ENCODE results near the gene FGFBP2.
A peak's percentile ranks its signal among the peaks of the same experiment; 100 is the strongest.
"Not testable (repeated sequence)": the region's sequence is repeated elsewhere in the genome, so short reads cannot be mapped to it uniquely, and the experiment has no call there.

Gene FGFBP2

GRCh38 chr4:15926486-15926885, 36.5 kb downstream of the FGFBP2 start:
- no peak for DNase-seq

DNA sequence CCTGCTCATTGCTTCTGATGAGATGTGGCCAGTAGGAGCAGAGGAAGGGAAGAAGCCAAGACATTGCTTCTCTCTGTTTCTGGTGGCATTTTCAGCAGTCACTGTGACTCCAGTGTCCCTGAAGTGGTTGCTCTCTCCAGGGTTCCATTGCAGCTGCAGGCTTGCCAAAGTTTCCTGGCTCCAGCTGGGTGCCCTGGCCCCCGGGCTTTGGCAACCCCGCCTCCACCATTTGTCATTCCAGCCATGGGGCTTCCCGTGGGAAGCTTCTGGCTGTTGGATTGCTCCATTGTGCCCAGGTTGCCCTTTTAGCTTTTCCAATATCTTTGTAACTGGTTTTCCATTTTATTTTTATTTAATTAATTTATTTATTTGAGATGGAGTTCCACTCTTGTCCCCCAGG, 37.1 kb downstream of the FGFBP2 start:
- no peak for DNase-seq

DNA sequence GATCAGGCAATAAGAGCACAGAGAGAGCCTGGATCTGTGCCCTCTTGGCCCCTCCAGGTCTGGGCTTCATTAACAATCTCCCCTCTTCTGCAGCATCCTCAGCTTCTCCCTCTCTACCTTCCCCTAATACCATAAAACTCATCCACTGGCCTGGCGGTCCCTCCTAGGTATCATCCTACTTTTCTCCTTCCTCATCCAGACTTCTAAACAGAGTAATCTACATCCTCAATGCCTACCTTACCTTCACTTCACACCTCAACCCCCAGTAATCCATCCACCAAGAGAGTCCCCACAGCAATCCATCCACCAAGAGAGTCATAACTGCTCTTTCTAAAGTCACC, 41.4 kb downstream of the FGFBP2 start:
- no peak for DNase-seq

DNA sequence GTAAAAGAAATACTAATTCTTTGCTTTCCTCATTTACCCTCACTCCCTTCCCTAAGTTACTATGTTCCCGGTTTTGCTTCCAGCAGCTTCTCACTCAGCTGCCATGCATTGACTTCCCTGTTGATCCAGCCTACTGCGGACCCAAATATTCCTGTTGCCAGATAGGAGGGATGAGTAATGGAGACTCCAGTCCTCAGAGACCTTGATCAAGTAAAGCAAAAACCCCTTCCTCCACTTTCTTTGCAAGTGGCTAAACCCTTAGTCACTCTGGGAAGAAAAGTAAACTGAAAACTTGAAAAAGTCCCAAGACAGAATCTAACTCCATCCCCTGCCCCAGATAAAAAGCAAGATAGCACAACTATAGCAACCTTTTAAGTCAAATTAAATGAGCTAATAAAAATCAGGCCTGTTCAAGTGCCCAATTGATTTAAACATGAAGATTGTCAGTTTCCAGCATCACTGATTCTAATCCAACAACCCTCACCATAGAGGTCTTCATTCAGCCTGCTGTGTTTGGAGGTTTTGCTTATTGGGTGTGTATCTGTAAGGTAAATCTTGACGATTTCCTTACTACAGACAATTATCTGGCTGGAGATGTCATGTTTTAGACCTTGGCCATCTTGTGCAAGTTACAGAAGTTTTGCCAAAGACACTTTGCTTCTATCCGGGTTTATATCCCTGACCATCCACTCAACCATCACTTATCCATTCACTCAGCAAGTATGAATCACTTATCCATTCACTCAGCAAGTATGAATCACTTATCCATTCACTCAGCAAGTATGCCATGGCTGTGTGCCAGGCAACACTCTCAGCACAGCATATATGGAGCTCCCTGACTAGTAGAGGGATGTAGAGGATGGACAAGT, 42.0 kb downstream of the FGFBP2 start:
- peak in 1 of 2 experiments; percentile 8 for DNase-seq

DNA sequence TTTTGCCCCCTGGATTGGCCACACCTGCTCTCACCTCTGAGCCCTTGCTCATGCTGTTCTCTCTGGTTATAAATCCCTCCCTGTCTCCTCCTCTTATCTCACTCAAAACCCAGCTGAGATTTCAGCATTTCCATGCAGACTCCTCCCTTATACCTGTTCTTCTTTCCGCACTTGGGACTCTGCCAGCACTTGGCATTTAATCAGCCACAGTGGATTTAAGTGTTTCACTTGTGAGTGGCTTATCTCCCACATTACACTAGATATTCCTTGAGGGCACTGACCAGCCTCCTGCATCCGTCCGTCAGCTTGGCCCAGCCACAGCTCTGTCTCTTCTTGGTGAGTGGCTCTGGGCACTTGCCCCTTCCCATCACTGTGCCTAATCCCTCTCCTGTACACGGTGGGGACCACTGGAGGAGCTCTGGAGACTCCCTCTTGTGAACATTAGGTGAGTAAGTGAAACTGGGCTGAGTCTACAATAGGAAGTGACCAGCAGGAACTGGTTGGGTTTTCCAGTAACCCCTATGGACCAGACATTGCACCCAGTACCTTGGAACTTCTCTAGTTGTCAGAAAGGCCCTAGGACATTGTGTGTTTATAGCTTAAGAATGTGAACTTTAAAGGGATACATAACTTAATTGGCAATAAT, 44.4 kb downstream of the FGFBP2 start:
- peak in 1 of 2 experiments; percentile 12 for DNase-seq

DNA sequence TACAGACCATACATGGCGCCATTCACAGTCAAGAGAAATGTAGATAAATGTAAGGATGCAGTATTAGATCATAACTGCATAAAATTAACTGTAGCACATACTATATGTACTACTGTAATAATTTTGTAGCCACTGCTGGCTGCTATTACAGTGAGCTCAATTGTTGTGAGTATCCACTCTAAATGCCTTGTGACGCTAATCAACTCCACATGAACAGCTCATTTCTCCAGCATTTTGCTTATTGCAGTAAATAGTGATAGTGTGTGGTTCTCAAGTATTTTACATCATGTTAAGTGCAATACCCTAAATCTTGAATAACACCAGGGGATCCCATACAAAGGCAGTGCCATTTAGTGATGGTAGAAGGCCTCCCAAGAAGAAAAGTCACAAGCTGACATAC, 45.7 kb downstream of the FGFBP2 start:
- no peak for DNase-seq

- DNase-seq: not testable (repeated sequence)
Observed at GRCh38 chr4:15916358-15916757, 46.6 kb downstream of the FGFBP2 start.

DNA sequence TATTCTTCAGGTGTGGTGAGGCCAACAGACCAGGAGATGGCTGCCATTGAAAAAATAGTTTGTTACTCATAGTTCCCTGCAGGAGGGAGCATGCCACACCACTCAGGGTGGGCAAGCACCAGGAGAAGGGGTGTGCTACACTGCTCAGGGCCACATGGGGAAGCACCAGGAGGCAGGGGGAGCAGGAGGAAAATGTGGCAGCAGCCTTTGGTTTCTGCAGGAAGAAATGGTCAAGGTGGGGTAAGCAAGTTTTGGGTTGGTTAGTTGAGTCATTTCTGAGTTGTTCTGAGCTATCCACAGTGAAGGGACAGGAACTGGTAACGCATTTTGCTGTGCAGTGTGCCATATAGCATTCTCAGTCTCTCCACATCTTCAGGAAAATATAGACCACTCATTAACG, 48.2 kb downstream of the FGFBP2 start:
- no peak for DNase-seq

- no peak for DNase-seq
Observed at GRCh38 chr4:15914291-15914690, 48.7 kb downstream of the FGFBP2 start.

GRCh38 chr4:15913631-15913970, 49.4 kb downstream of the FGFBP2 start:
- DNase-seq: no peak

- DNase-seq: no peak
Observed at GRCh38 chr4:15912961-15913630, 49.9 kb downstream of the FGFBP2 start.

DNA sequence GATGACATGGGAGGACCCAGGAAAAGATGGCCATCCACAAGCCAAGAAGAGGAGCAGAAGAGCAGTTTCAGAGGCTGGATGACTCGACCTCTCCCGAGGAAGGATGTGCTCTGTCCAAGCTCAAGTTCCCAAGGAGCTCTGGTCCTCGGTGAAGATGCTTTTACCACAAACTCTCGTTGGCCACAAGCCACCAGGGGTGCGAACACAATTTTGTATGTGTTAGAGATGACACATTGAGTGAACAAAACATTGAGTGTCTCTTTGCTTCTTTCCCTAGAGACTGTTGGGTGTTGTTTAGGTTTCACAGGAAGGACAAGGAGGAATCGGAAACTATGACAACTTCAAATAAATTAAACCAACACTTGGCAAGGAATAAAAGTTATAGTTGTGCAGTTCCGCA, 50.7 kb downstream of the FGFBP2 start:
- no peak for DNase-seq
